IMR-90 (cell line): ENCODE results near the gene CHRNA1. TPM values are rescaled to one million over a fixed set of nuclear protein-coding genes. Genes with fewer than 3 reads are reported as not detected.

Experiments used
- ATAC-seq: fragments of 200-7000 bp; cut with Tn5 transposase; 2 replicates; pipeline ENCODE4 v1.9.1; 2020; ENCODE audit warnings: low read depth, mild to moderate bottlenecking, moderate library complexity
- BruUV-seq: library from RNA; stranded (reverse); fragments of 400-500 nt; replicated peaks from 2 replicates; lab custom pipeline; 2021; lab: Mats Ljungman, UMichigan
- CTCF ChIA-PET: fragments of 300-600 bp; formaldehyde crosslinking; extraction: SDS; loops from one replicate; lab custom pipeline; 2021; ENCODE audit warnings: antibody characterized with exemption; lab: Yijun Ruan, JAX
- POLR2A ChIA-PET: fragments of 300-600 bp; sonication (Branson Sonifier 250); formaldehyde crosslinking; loops from one replicate; lab custom pipeline; 2022; ENCODE audit warnings: antibody characterized with exemption; ENCODE audit not compliant: unreplicated experiment; lab: Charles Lee
- DNase-seq: peaks from one replicate; pipeline ENCODE4 v3.0.0; 2013
- H2AFZ ChIP-seq: replicated peaks from 2 replicates; pipeline ENCODE3; 2013; ENCODE audit warnings: low read length, mild to moderate bottlenecking; ENCODE audit not compliant: poor library complexity
- H2AK5ac ChIP-seq: 2 replicates; pipeline ENCODE4 v1.6.1; 2013; ENCODE audit warnings: low read depth, low read length, inconsistent platforms
- H2AK9ac ChIP-seq: replicated peaks from 2 replicates; pipeline ENCODE3; 2013; ENCODE audit warnings: mild to moderate bottlenecking, low read depth, low read length, moderate library complexity; ENCODE audit not compliant: poor library complexity
- H2BK120ac ChIP-seq: 2 replicates; pipeline ENCODE4 v1.6.1; 2013; ENCODE audit warnings: low read depth, low read length, inconsistent platforms
- H2BK15ac ChIP-seq: 3 replicates; pipeline ENCODE4 v1.6.1; 2013; ENCODE audit warnings: low read depth, low read length, inconsistent platforms
- H2BK20ac ChIP-seq: 2 replicates; pipeline ENCODE4 v1.6.1; 2013; ENCODE audit warnings: low read depth, mild to moderate bottlenecking, inconsistent platforms, low read length, moderate library complexity
- H2BK5ac ChIP-seq: 2 replicates; pipeline ENCODE4 v1.6.1; 2013; ENCODE audit warnings: mild to moderate bottlenecking, low read depth, low read length, inconsistent platforms; ENCODE audit not compliant: poor library complexity, severe bottlenecking
- H3K14ac ChIP-seq: replicated peaks from 2 replicates; pipeline ENCODE4 v1.6.1; 2013; ENCODE audit warnings: low read depth, low read length, inconsistent platforms
- H3K18ac ChIP-seq: 2 replicates; pipeline ENCODE4 v1.6.1; 2013; ENCODE audit warnings: low read depth, low read length, control low read depth
- H3K23ac ChIP-seq: 2 replicates; pipeline ENCODE4 v1.6.1; 2013; ENCODE audit warnings: low read depth, low read length, inconsistent platforms
- H3K27ac ChIP-seq: 2 replicates; pipeline ENCODE4 v1.5.1; 2013; ENCODE audit warnings: mild to moderate bottlenecking, control low read depth, low read length; ENCODE audit not compliant: insufficient read depth
- H3K27me3 ChIP-seq: 2 replicates; pipeline ENCODE4 v1.6.1; 2013; ENCODE audit warnings: low read length; ENCODE audit not compliant: control insufficient read depth, insufficient read depth
- H3K36me3 ChIP-seq: 2 replicates; pipeline ENCODE4 v1.6.1; 2013; ENCODE audit warnings: low read length, mixed read lengths; ENCODE audit not compliant: control insufficient read depth, insufficient read depth
- H3K4ac ChIP-seq: 2 replicates; pipeline ENCODE4 v1.6.1; 2013; ENCODE audit warnings: low read depth, low read length, inconsistent platforms
- H3K4me1 ChIP-seq: 2 replicates; pipeline ENCODE4 v1.6.1; 2013; ENCODE audit warnings: low read length, mixed read lengths; ENCODE audit not compliant: control insufficient read depth, insufficient read depth
- H3K4me2 ChIP-seq: 2 replicates; pipeline ENCODE4 v1.6.1; 2013; ENCODE audit warnings: low read depth, mild to moderate bottlenecking, control low read depth, low read length, moderate library complexity
- H3K4me3 ChIP-seq: 2 replicates; pipeline ENCODE4 v1.5.1; 2013; ENCODE audit warnings: low read depth, mild to moderate bottlenecking, control low read depth, low read length, moderate library complexity; ENCODE audit not compliant: insufficient read depth
- H3K56ac ChIP-seq: 2 replicates; pipeline ENCODE4 v1.6.1; 2013; ENCODE audit warnings: low read length, inconsistent platforms; ENCODE audit not compliant: insufficient read depth; ENCODE audit errors: extremely low read depth
- H3K79me1 ChIP-seq, 2 experiments: 2 replicates each; pipeline ENCODE4 v1.6.1; 2013; ENCODE audit warnings: low read length in 2 of 2, inconsistent platforms in 1 of 2, low read depth in 1 of 2
- H3K9ac ChIP-seq: 2 replicates; pipeline ENCODE4 v1.6.1; 2013; ENCODE audit warnings: low read depth, low read length, control low read depth
- H3K9me1 ChIP-seq: 2 replicates; pipeline ENCODE4 v1.6.1; 2013; ENCODE audit warnings: low read length, inconsistent platforms; ENCODE audit not compliant: insufficient read depth
- H3K9me3 ChIP-seq: 2 replicates; pipeline ENCODE4 v1.6.1; 2013; ENCODE audit warnings: low read length; ENCODE audit not compliant: control insufficient read depth, insufficient read depth
- H4K20me1 ChIP-seq: 2 replicates; pipeline ENCODE4 v1.6.1; 2013; ENCODE audit warnings: low read length, inconsistent platforms; ENCODE audit not compliant: insufficient read depth
- H4K5ac ChIP-seq: 2 replicates; pipeline ENCODE4 v1.6.1; 2013; ENCODE audit warnings: mild to moderate bottlenecking, low read depth, low read length, control low read depth
- H4K8ac ChIP-seq, 2 experiments: 2 replicates each; pipeline ENCODE4 v1.6.1; 2013; ENCODE audit warnings: low read depth in 2 of 2, low read length in 2 of 2, control low read depth in 1 of 2, inconsistent platforms in 1 of 2
- H4K91ac ChIP-seq: 2 replicates; pipeline ENCODE4 v1.6.1; 2013; ENCODE audit warnings: low read depth, low read length, inconsistent platforms; ENCODE audit not compliant: insufficient read depth
- BHLHE40 ChIP-seq: fragments of 150-350 bp; IDR thresholded peaks from 2 replicates; pipeline ENCODE4 v1.6.1; 2016; ENCODE audit warnings: mild to moderate bottlenecking, low read depth, low read length
- CHD1 ChIP-seq: IDR thresholded peaks from 2 replicates; pipeline ENCODE4 v1.6.1; 2012; ENCODE audit warnings: low read depth, low read length, improper control_type of control experiment
- CTCF ChIP-seq: conservative IDR thresholded peaks from 2 replicates; pipeline ENCODE4 v1.5.1; 2012; ENCODE audit warnings: mild to moderate bottlenecking, low read depth, low read length, improper control_type of control experiment
- MAFK ChIP-seq: IDR thresholded peaks from 2 replicates; pipeline ENCODE4 v1.6.1; 2012; ENCODE audit warnings: low read depth, low read length, improper control_type of control experiment
- MAZ ChIP-seq: IDR thresholded peaks from 2 replicates; pipeline ENCODE4 v1.6.1; 2012; ENCODE audit warnings: low read depth, mild to moderate bottlenecking, low read length, improper control_type of control experiment, moderate library complexity, borderline replicate concordance
- MXI1 ChIP-seq: IDR thresholded peaks from 2 replicates; pipeline ENCODE4 v1.6.1; 2012; ENCODE audit warnings: low read depth, mild to moderate bottlenecking, low read length, moderate library complexity, borderline replicate concordance
- NFE2L2 ChIP-seq: fragments of 150-350 bp; IDR thresholded peaks from 2 replicates; pipeline ENCODE4 v1.6.1; 2016; ENCODE audit warnings: low read depth, mild to moderate bottlenecking, low read length
- POLR2A ChIP-seq: IDR thresholded peaks from 2 replicates; pipeline ENCODE4 v1.6.1; 2012; ENCODE audit warnings: mild to moderate bottlenecking, low read depth, low read length
- RCOR1 ChIP-seq: IDR thresholded peaks from 2 replicates; pipeline ENCODE4 v1.6.1; 2012; ENCODE audit warnings: mild to moderate bottlenecking, low read length, improper control_type of control experiment; ENCODE audit not compliant: insufficient replicate concordance
- RFX5 ChIP-seq: IDR thresholded peaks from 2 replicates; pipeline ENCODE4 v1.8.0; 2012; ENCODE audit warnings: low read depth, mild to moderate bottlenecking, low read length, moderate library complexity
- SMC3 ChIP-seq: fragments of 150-350 bp; IDR thresholded peaks from 2 replicates; pipeline ENCODE4 v1.6.1; 2016; ENCODE audit warnings: low read depth, mild to moderate bottlenecking, antibody characterized with exemption, low read length, moderate library complexity
- WGBS, 2 experiments: methylation state at CpG; one replicate each; pipeline versions ENCODE4 v1.1.5 to v1.1.7; 2013; ENCODE audit warnings: missing lambda C conversion rate in 2 of 2; ENCODE audit not compliant: insufficient read length in 1 of 2; ENCODE audit errors: extremely low coverage in 2 of 2; 5-methylcytosine and 5-hydroxymethylcytosine counted together
- dilution Hi-C: fragments of 300-500 bp; cut with HindIII; formaldehyde crosslinking; loops from one replicate; pipeline ENCODE4 v1.14.3; 2018; ENCODE audit warnings: low sequenced_read_pairs; ENCODE audit not compliant: unreplicated experiment
- in situ Hi-C: fragments of 300-500 bp; cut with MboI; formaldehyde crosslinking; loops from 3 replicates; pipeline ENCODE4 v1.14.3; 2019; ENCODE audit warnings: low sequenced_read_pairs, inconsistent platforms, mixed read lengths
- intact Hi-C: fragments of 100-400 bp; cut with micrococcal nuclease; formaldehyde crosslinking; loops from 2 replicates; pipeline ENCODE4 v1.10.0; 2022
- polyA plus RNA-seq, 3 experiments: library from polyadenylated mRNA; depleted of rRNA; stranded (reverse); fragments of >200 nt; gene quantifications; 2 replicates each; pipeline ENCODE4 v1.2.3, GENCODE V29; 2012; ENCODE audit warnings: low replicate concordance in 1 of 3
- total RNA-seq: library from RNA; depleted of rRNA; stranded (reverse); fragments of >200 nt; gene quantifications from 2 replicates; pipeline ENCODE4 v1.2.3, GENCODE V29; 2012
- TF ChIP-seq, protein P1 (sequence below): fragments of 150-350 bp; IDR thresholded peaks from 2 replicates; pipeline ENCODE4 v1.6.1; 2017; ENCODE audit warnings: mild to moderate bottlenecking, antibody characterized with exemption, low read length, low read depth

Gene CHRNA1
- total and polyA plus RNA-seq, 2 of the 4 experiments (the other 2 are of a cell fraction), result 0.75 to 0.90 TPM

DNA sequence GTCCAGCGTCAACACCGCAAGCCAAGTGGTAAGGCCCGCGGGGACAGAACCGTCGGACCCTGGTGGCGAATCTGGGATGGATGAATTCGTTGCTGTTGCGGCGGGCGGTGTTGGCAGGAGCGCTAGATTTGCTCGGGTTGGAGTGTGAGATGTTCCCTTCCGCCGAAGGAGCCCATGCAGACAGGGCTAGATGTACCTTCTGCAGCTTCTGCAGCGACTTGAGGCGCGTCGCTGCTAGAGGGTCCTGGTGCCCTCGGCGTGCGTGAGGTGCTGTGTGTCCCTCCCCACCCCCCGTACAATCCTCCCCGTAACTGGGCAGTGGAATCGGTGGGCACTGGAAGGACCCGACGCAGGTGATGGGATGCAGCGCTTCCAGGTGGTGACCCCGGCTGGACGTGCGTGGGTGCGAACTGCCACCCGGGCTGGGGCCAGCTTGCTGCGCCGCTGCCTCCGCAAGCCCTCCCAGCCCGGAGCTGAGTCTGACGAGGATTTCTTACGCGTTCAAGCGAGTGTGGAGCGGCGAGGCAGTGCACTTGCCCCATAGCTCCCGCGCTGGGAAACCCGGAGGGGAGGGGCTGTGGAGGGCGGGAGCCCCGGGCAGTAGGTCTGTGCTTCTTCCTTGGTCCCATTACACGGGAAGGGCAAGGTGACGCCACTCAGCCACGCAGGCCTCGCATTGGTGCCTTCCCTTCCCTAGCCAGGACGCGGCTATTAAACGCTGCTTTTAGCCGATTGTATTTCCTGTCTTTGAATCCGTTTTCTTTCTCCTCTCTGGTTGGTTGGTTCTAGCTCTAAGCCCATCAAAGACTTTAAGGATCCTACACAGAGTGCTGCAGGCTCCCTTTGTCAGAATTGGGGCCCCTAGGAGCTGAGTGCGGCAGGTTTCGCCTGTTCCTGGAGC is 34.2 kb downstream of the CHRNA1 start:
- no peak overlapping the region for H3K27ac ChIP-seq
- no peak overlapping the region for H3K9ac ChIP-seq
- H4K20me1 ChIP-seq, result no peaks in the 10 kb centered on the region
- intact Hi-C loops (no loop called here), dilution Hi-C loops (no loop called here), in situ Hi-C loops (loop anchor here (25.0 kb wide), 1 partner anchor 1357 kb away; the partner anchor contains the start of genes EVX2, HOXD12 and HOXD13)
- H3K9me1 ChIP-seq, result no peaks in the 10 kb centered on the region
- H2BK20ac ChIP-seq, result no peak overlapping the region
- peak overlapping the region; percentile 80 for H2AFZ ChIP-seq
- H3K4me3 ChIP-seq, result peak overlapping the region; percentile 23
- ATAC-seq (peak; percentile 81), DNase-seq (peak; percentile 10)
- H3K18ac ChIP-seq, result no peak overlapping the region
- no peak overlapping the region for H4K8ac ChIP-seq
- 14% methylated on average over 22 of the region's 59 CpGs; no CpG with 5 or more reads in 1 of the 2 experiments for WGBS, 2 experiments
- H4K5ac ChIP-seq, result no peak overlapping the region
- H2BK120ac ChIP-seq, result no peak overlapping the region
- H3K4me2 ChIP-seq, result peak overlapping the region; percentile 84
- POLR2A ChIA-PET, result no interaction called here
- CTCF ChIA-PET, result interaction anchor here (1.4 kb wide), 1 partner anchor 474 kb away, joined by 3 read pairs; no protein-coding TSS in a partner anchor
- H2BK15ac ChIP-seq, result no peak overlapping the region
- no peak for TF ChIP-seq POLR2A
- TF ChIP-seq MAZ, result no peak
- TF ChIP-seq RCOR1, result no peak
- TF ChIP-seq NFE2L2, result no peak
- TF ChIP-seq, protein P1, sequence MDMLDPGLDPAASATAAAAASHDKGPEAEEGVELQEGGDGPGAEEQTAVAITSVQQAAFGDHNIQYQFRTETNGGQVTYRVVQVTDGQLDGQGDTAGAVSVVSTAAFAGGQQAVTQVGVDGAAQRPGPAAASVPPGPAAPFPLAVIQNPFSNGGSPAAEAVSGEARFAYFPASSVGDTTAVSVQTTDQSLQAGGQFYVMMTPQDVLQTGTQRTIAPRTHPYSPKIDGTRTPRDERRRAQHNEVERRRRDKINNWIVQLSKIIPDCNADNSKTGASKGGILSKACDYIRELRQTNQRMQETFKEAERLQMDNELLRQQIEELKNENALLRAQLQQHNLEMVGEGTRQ, result no peak
- TF ChIP-seq CTCF, result no peak
- no peak for TF ChIP-seq RFX5
- no peak for TF ChIP-seq SMC3
- TF ChIP-seq MAFK, result no peak
- TF ChIP-seq CHD1, result no peak
- TF ChIP-seq MXI1, result no peak
- TF ChIP-seq BHLHE40, result no peak
- H3K4ac ChIP-seq, result no peak overlapping the region
- no peak overlapping the region for H3K14ac ChIP-seq
- H2AK9ac ChIP-seq, result no peak overlapping the region
- H4K91ac ChIP-seq, result no peak overlapping the region
- H3K36me3 ChIP-seq, result no peaks in the 10 kb centered on the region
- no TSS peak for BruUV-seq
- no peak overlapping the region for H3K56ac ChIP-seq
- no peaks in the 10 kb centered on the region for H3K79me1 ChIP-seq
- no peaks in the 10 kb centered on the region; the same call in 1 of the 2 replicates for H3K9me3 ChIP-seq
- H2BK5ac ChIP-seq, result no peak overlapping the region
- H2AK5ac ChIP-seq, result no peak overlapping the region
- H3K4me1 ChIP-seq, result no peaks in the 10 kb centered on the region
- peaks cover 62% of the 10 kb centered on the region for H3K27me3 ChIP-seq
- 0 out of 2 replicates have a peak overlapping the region, but pooled peaks have one; percentile 11 for H3K23ac ChIP-seq
